GM19395 (cell line): ENCODE measurements around the gene TMEM140.

Experiments
- ATAC-seq: cut with Tn5 transposase; IDR thresholded peaks from one replicate; pipeline ENCODE4 v1.9.1; 2021; ENCODE audit warnings: mild to moderate bottlenecking, moderate library complexity; ENCODE audit not compliant: unreplicated experiment

TMEM140 gene

GRCh38 chr7:135211946-135212685 is 64.2 kb downstream of the TMEM140 start:
- ATAC-seq: peak; percentile 36

GRCh38 chr7:135213831-135214230 is 66.0 kb downstream of the TMEM140 start:
- ATAC-seq: no peak

GRCh38 chr7:135215180-135215579 is 67.3 kb downstream of the TMEM140 start:
- ATAC-seq: no peak

- ATAC-seq: no peak
These were observed 67.8 kb downstream of the TMEM140 start for GRCh38 chr7:135215698-135216097.
